D341Med (cell line): Measurements from ENCODE around the gene KRT85.
A peak's percentile ranks its signal among the peaks of the same experiment; 100 is the strongest.
"Not testable (repeated sequence)": the region's sequence is repeated elsewhere in the genome, so short reads cannot be mapped to it uniquely, and the experiment has no call there.

ENCODE experiments used
- DNase-seq: peaks from one replicate; pipeline ENCODE4 v3.0.0; 2012; ENCODE audit warnings: low spot score

KRT85 gene

GRCh38 chr12:52347551-52348510 is 19.4 kb downstream of the KRT85 start:
- peak; percentile 74 for DNase-seq

GRCh38 chr12:52347016-52347415 is 20.3 kb downstream of the KRT85 start:
- DNase-seq = no peak

- DNase-seq = no peak
Measured at GRCh38 chr12:52346593-52346992, 20.7 kb downstream of the KRT85 start.

GRCh38 chr12:52345041-52345440 is 22.2 kb downstream of the KRT85 start:
- not testable (repeated sequence) for DNase-seq

GRCh38 chr12:52344111-52344510 is 23.2 kb downstream of the KRT85 start:
- no peak for DNase-seq

- no peak for DNase-seq
Measured at GRCh38 chr12:52343550-52343949, 23.7 kb downstream of the KRT85 start.

- no peak for DNase-seq
Measured at GRCh38 chr12:52342781-52343490, 24.3 kb downstream of the KRT85 start.

GRCh38 chr12:52341066-52341580 is 26.2 kb downstream of the KRT85 start:
- no peak for DNase-seq

GRCh38 chr12:52338241-52338960 is 28.9 kb downstream of the KRT85 start:
- no peak for DNase-seq

- DNase-seq = no peak
Measured at GRCh38 chr12:52337054-52337453, 30.2 kb downstream of the KRT85 start.

- DNase-seq = no peak
Measured at GRCh38 chr12:52336641-52337040, 30.6 kb downstream of the KRT85 start.

- DNase-seq = no peak
Measured at GRCh38 chr12:52335598-52336262, 31.6 kb downstream of the KRT85 start.

- no peak for DNase-seq
Measured at GRCh38 chr12:52334185-52334584, 33.1 kb downstream of the KRT85 start.

GRCh38 chr12:52333321-52333720 is 34.0 kb downstream of the KRT85 start:
- DNase-seq = no peak

- DNase-seq = no peak
Measured at GRCh38 chr12:52332381-52332780, 34.9 kb downstream of the KRT85 start.

- DNase-seq = no peak
Measured at GRCh38 chr12:52331833-52332232, 35.4 kb downstream of the KRT85 start.

GRCh38 chr12:52331039-52331438 is 36.2 kb downstream of the KRT85 start:
- DNase-seq = no peak

- DNase-seq = no peak
Measured at GRCh38 chr12:52327830-52328500, 39.3 kb downstream of the KRT85 start.

- DNase-seq = peak; percentile 87
Measured at GRCh38 chr12:52327052-52327829, 40.0 kb downstream of the KRT85 start.

- no peak for DNase-seq
Measured at GRCh38 chr12:52324153-52324444, 43.2 kb downstream of the KRT85 start.
